Sigmoid colon (tissue), 7 donors: Measurements from ENCODE around the gene UBALD2. TPM values are rescaled to one million over a fixed set of nuclear protein-coding genes. Genes with fewer than 3 reads are reported as not detected.
A peak's percentile ranks its signal among the peaks of the same experiment; 100 is the strongest.

Experiments used
- DNase-seq: peaks from one replicate; pipeline ENCODE4 v3.0.0-alpha.2; 2019
- H3K27ac ChIP-seq, 4 donors: fragments of 200-600 bp; sonication (generic); one replicate each; pipeline ENCODE4 v1.5.1; 2016 to 2019; ENCODE audit warnings: mild to moderate bottlenecking in 1 of 4
- H3K27me3 ChIP-seq, 3 donors: fragments of 200-600 bp; sonication (generic); one replicate each; pipeline ENCODE4 v1.5.1; 2019; ENCODE audit warnings: mild to moderate bottlenecking in 1 of 3
- H3K36me3 ChIP-seq, 4 donors: fragments of 200-600 bp; sonication (generic); one replicate each; pipeline ENCODE4 v1.5.1; 2016 to 2019
- H3K4me1 ChIP-seq, 4 donors: fragments of 200-600 bp; sonication (generic); one replicate each; pipeline ENCODE4 v1.5.1; 2017 to 2019
- H3K4me3 ChIP-seq, 4 donors: fragments of 200-600 bp; sonication (generic); one replicate each; pipeline ENCODE4 v1.5.1; 2017 to 2019; ENCODE audit warnings: mild to moderate bottlenecking in 2 of 4, moderate library complexity in 1 of 4
- H3K9me3 ChIP-seq, 4 donors: fragments of 200-600 bp in 3 of 4; sonication (generic) in 3 of 4; one replicate each; pipeline versions ENCODE4 v1.5.1 to v1.6.1; 2013 to 2019
- CTCF ChIP-seq, 4 experiments: fragments of 450-650 bp in 3 of 4; fragments of 200-600 bp in 1 of 4; IDR thresholded peaks; one replicate each; pipeline ENCODE4 v1.5.1; 2016 to 2019; ENCODE audit warnings: antibody characterized with exemption in 4 of 4, mild to moderate bottlenecking in 3 of 4, moderate library complexity in 2 of 4
- EP300 ChIP-seq, 4 donors: sonication (generic); formaldehyde crosslinking; IDR thresholded peaks; one replicate each; pipeline ENCODE4 v1.6.1; 2017; ENCODE audit warnings: antibody characterized with exemption in 4 of 4
- POLR2A ChIP-seq, 2 donors: fragments of 450-650 bp; IDR thresholded peaks; one replicate each; pipeline ENCODE4 v1.6.1; 2016; ENCODE audit warnings: antibody characterized with exemption in 2 of 2, mild to moderate bottlenecking in 2 of 2, moderate library complexity in 2 of 2
- POLR2AphosphoS5 ChIP-seq, 4 donors: sonication (generic); formaldehyde crosslinking; IDR thresholded peaks; one replicate each; pipeline ENCODE4 v1.6.1; 2017; ENCODE audit warnings: antibody characterized with exemption in 4 of 4
- WGBS, 2 donors: extraction: QIAGEN DNeasy Blood & Tissue Kit; methylation state at CpG; one replicate each; pipeline ENCODE4 v1.1.7; 2013; 5-methylcytosine and 5-hydroxymethylcytosine counted together
- intact Hi-C: fragments of 100-400 bp; cut with DNase I; formaldehyde crosslinking; loops from one replicate; pipeline ENCODE4 v1.15.1; 2023
- polyA plus RNA-seq, 3 donors: library from polyadenylated mRNA; stranded (reverse); fragments of 200-250 nt; gene quantifications; one replicate each; pipeline ENCODE4 v1.2.3, GENCODE V29; 2013
- total RNA-seq, 4 donors: library from RNA; depleted of rRNA; stranded (reverse); fragments of >200 nt; gene quantifications; one replicate each; pipeline ENCODE4 v1.1.0, GENCODE V29; 2016
- donor health status: healthy with polysubstance abuse.
- donor health status: Bipolar disorder and iron deficiency.
- donor health status: healthy.

The UBALD2 gene
- total and polyA plus RNA-seq, 7 donors, result 3.9 to 105 (median 11.8) TPM

GRCh38 chr17:76271669-76272540 is 6.8 kb downstream of the UBALD2 start:
- Histone ChIP-seq H3K4me1 (peaks cover 0 to 58% (median 51%) of the 10 kb centered on the region in 4 donors), H3K36me3 (peaks cover 6 to 24% (median 9%) of the 10 kb centered on the region in 4 donors), H3K27me3 (no peaks in the 10 kb centered on the region), H3K9me3 (no peaks in the 10 kb centered on the region), H3K4me3 (peak overlapping the region; percentile 5 to 31 (median 28)), H3K27ac (peak overlapping the region; percentile 15 to 32 (median 23))
- TF ChIP-seq POLR2A (IDR thresholded peaks at IDR 0.05) (no peak), EP300 (IDR thresholded peaks at IDR 0.05) (no peak), POLR2AphosphoS5 (IDR thresholded peaks at IDR 0.05) (peak in 1 of 4 donors; percentile 23), CTCF (IDR thresholded peaks at IDR 0.05) (no peak)
- WGBS, 2 donors, result 4 to 7% methylated on average over 38 of the region's 38 CpGs
- intact Hi-C loops, result no loop called here
- DNase-seq, result no peak

GRCh38 chr17:76272541-76273444 is 7.6 kb downstream of the UBALD2 start:
- Histone ChIP-seq H3K27me3 (no peaks in the 10 kb centered on the region), H3K9me3 (no peaks in the 10 kb centered on the region), H3K4me1 (peaks cover 0 to 49% (median 43%) of the 10 kb centered on the region in 4 donors), H3K36me3 (peaks cover 6 to 24% (median 9%) of the 10 kb centered on the region in 4 donors), H3K27ac (peak overlapping the region; percentile 15 to 32 (median 23)), H3K4me3 (peak overlapping the region in 1 of 4 donors; percentile 29)
- no peak for DNase-seq
- WGBS, 2 donors, result 47 to 58% methylated on average over 19 of the region's 19 CpGs
- intact Hi-C loops, result no loop called here
- no peak for TF ChIP-seq POLR2A (IDR thresholded peaks at IDR 0.05)
- no peak for TF ChIP-seq EP300 (IDR thresholded peaks at IDR 0.05)
- no peak for TF ChIP-seq POLR2AphosphoS5 (IDR thresholded peaks at IDR 0.05)
- no peak for TF ChIP-seq CTCF (IDR thresholded peaks at IDR 0.05)

GRCh38 chr17:76273445-76274111 is 8.4 kb downstream of the UBALD2 start:
- TF ChIP-seq POLR2A (IDR thresholded peaks at IDR 0.05) (no peak), EP300 (IDR thresholded peaks at IDR 0.05) (no peak), POLR2AphosphoS5 (IDR thresholded peaks at IDR 0.05) (no peak), CTCF (IDR thresholded peaks at IDR 0.05) (no peak)
- intact Hi-C loops, result no loop called here
- Histone ChIP-seq H3K4me3 (no peak overlapping the region), H3K27ac (peak overlapping the region in 1 of 4 donors; percentile 20), H3K36me3 (peaks cover 6 to 24% (median 9%) of the 10 kb centered on the region in 4 donors), H3K4me1 (peaks cover 0 to 41% (median 35%) of the 10 kb centered on the region in 4 donors), H3K27me3 (no peaks in the 10 kb centered on the region), H3K9me3 (no peaks in the 10 kb centered on the region)
- no peak for DNase-seq
- WGBS, 2 donors, result 66 to 80% methylated on average over 26 of the region's 26 CpGs

- no peak for DNase-seq
- peaks cover 0 to 37% (median 31%) of the 10 kb centered on the region in 4 donors for H3K4me1 ChIP-seq
- H3K27ac ChIP-seq, result peak overlapping the region in 1 of 4 donors; percentile 20
- H3K27me3 ChIP-seq, result no peaks in the 10 kb centered on the region
- H3K4me3 ChIP-seq, result no peak overlapping the region
- H3K36me3 ChIP-seq, result peaks cover under 1 to 19% (median 9%) of the 10 kb centered on the region in 4 donors
- no peaks in the 10 kb centered on the region for H3K9me3 ChIP-seq
- WGBS, 2 donors, result 67 to 77% methylated on average over 21 of the region's 21 CpGs
- TF ChIP-seq POLR2AphosphoS5 (IDR thresholded peaks at IDR 0.05) (no peak), CTCF (IDR thresholded peaks at IDR 0.05) (no peak)
- intact Hi-C loops, result no loop called here
These were observed 9.2 kb downstream of the UBALD2 start for GRCh38 chr17:76274112-76274956.
